HEK293 (cell line): Measurements from ENCODE around the gene INSRR.

Source experiments
- CTCF ChIA-PET: fragments of 350-600 bp; formaldehyde crosslinking; extraction: SDS; loops from one replicate; lab custom pipeline; 2021; ENCODE audit warnings: antibody characterized with exemption; lab: Yijun Ruan, JAX
- POLR2A ChIA-PET: fragments of 300-600 bp; formaldehyde crosslinking; extraction: SDS; loops from one replicate; lab custom pipeline; 2020; ENCODE audit warnings: antibody characterized with exemption, inconsistent platforms; lab: Yijun Ruan, JAX
- H3K27ac ChIP-seq: fragments of 200-500 bp; sonication (Bioruptor generic); 2 replicates; pipeline ENCODE4 v1.5.1; 2014; ENCODE audit warnings: low read depth, low read length, control low read depth, inconsistent platforms; ENCODE audit errors: extremely low read depth
- H3K36me3 ChIP-seq, 2 experiments: fragments of 200-500 bp in 1 of 2; sonication (Bioruptor generic) in 1 of 2; 1 replicate in 1 of 2; 2 replicates in 1 of 2; pipeline ENCODE4 v1.5.1; 2014 to 2017; ENCODE audit warnings: inconsistent platforms in 2 of 2, low read length in 2 of 2; ENCODE audit not compliant: control insufficient read depth in 2 of 2, insufficient read depth in 1 of 2
- H3K4me1 ChIP-seq: fragments of 200-500 bp; sonication (Bioruptor generic); 2 replicates; pipeline ENCODE4 v1.5.1; 2014; ENCODE audit warnings: mild to moderate bottlenecking, low read length, inconsistent platforms; ENCODE audit not compliant: control insufficient read depth, insufficient read depth
- H3K4me3 ChIP-seq: 2 replicates; pipeline ENCODE4 v1.5.1; 2011; ENCODE audit warnings: low read depth, mild to moderate bottlenecking, control low read depth, low read length, moderate library complexity
- H3K9me3 ChIP-seq: fragments of 200-500 bp; sonication (Bioruptor generic); 2 replicates; pipeline ENCODE4 v1.5.1; 2014; ENCODE audit warnings: low read depth, low read length, inconsistent platforms; ENCODE audit not compliant: control insufficient read depth, insufficient read depth
- GLIS1 ChIP-seq: fragments of 450-650 bp; formaldehyde crosslinking; IDR thresholded peaks from 2 replicates; pipeline ENCODE4 v1.5.1; 2016; ENCODE audit warnings: missing biosample characterization, missing genetic modification characterization
- ZFP69B ChIP-seq: fragments of 450-650 bp; formaldehyde crosslinking; IDR thresholded peaks from 2 replicates; pipeline ENCODE4 v1.5.1; 2016; ENCODE audit warnings: missing biosample characterization, missing genetic modification characterization
- ZNF366 ChIP-seq: fragments of 450-650 bp; formaldehyde crosslinking; conservative IDR thresholded peaks from 2 replicates; pipeline ENCODE4 v1.5.1; 2016; ENCODE audit warnings: missing biosample characterization, missing genetic modification characterization
- ZNF692 ChIP-seq: fragments of 450-650 bp; formaldehyde crosslinking; IDR thresholded peaks from 2 replicates; pipeline ENCODE4 v1.5.1; 2016; ENCODE audit warnings: missing biosample characterization, missing genetic modification characterization
- ZNF707 ChIP-seq: fragments of 450-650 bp; formaldehyde crosslinking; IDR thresholded peaks from 2 replicates; pipeline ENCODE4 v1.5.1; 2016; ENCODE audit warnings: missing biosample characterization, missing genetic modification characterization
- TF ChIP-seq, protein P1 (sequence below): fragments of 450-650 bp; formaldehyde crosslinking; IDR thresholded peaks from 2 replicates; pipeline ENCODE4 v1.5.1; 2016; ENCODE audit warnings: missing biosample characterization, missing genetic modification characterization

The INSRR gene

DNA sequence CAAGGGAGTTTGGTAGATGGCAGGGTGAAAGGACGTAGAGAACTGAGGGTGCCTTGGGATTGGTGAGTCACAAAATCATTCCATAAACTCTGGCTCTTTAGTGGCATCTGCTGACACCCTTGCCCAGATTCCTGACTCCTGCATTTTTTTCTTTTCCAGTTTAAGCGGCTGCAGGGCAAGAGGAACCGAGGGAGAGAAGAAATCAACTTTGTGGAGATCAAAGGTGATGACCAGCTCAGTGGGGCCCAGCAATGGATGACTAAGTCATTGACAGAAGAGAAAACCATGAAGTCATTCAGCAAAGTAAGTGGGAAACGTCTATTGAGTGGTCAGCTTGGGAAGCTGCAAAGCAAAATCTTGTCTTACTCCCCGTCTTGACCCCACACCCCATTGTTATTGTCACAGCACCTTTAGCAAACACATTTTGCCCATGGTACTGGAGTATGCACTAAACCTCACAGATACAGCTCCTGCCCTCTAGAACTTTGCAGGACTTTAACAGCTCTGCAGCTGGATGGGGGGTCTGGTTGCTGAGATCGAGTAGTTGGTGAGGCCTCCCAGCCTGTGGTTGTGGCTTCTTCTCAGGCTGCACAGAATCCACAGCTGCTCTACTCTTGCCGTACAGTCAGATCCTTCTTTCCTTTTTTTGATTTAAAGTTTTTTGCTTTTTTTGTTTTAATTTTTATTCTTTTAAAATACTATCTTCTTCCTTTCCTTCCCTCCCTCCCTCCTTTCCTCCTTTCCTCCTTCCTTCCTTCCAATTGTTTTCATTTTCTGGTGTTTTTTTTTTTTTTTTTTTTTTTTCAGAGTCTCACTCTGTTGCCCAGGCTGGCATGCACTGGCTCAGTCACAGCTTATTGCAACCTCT is 64.2 kb downstream of the INSRR start:
- Histone ChIP-seq H3K4me1 (no peaks in the 10 kb centered on the region), H3K9me3 (no peaks in the 10 kb centered on the region), H3K27ac (no peak overlapping the region), H3K4me3 (no peak overlapping the region), H3K36me3 (peaks cover 51 to 95% of the 10 kb centered on the region in 2 experiments)
- ChIA-PET CTCF (interaction anchor here (0.6 to 7.7 kb wide), 13 partner anchors 10 to 344 kb away, joined by 3 to 80 read pairs (median 4); partner anchors contain the start of genes INSRR and NTRK1), POLR2A (interaction anchor here (1.6 kb wide), 1 partner anchor 28 kb away, joined by 4 read pairs; the partner anchor contains the start of gene PRCC)
- TF ChIP-seq GLIS1 (tag by site-specific recombination) (peak; percentile 61), ZNF366 (tag by site-specific recombination) (peak; percentile 80), ZNF692 (tag by site-specific recombination) (peak; percentile 97), ZFP69B (tag by site-specific recombination) (peak; percentile 98), ZNF707 (tag by site-specific recombination) (no peak)
- TF ChIP-seq, protein P1, sequence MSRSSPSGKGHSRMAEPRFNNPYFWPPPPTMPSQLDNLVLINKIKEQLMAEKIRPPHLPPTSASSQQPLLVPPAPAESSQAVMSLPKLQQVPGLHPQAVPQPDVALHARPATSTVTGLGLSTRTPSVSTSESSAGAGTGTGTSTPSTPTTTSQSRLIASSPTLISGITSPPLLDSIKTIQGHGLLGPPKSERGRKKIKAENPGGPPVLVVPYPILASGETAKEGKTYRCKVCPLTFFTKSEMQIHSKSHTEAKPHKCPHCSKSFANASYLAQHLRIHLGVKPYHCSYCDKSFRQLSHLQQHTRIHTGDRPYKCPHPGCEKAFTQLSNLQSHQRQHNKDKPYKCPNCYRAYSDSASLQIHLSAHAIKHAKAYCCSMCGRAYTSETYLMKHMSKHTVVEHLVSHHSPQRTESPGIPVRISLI (tag by site-specific recombination) = peak; percentile 43; the same call in 1 of the 2 replicates
